WTC11 (cell line): ENCODE results near the gene GANAB. TPM values are rescaled to one million over a fixed set of nuclear protein-coding genes. Genes with fewer than 3 reads are reported as not detected.
A peak's percentile ranks its signal among the peaks of the same experiment; 100 is the strongest.
"Not testable (repeated sequence)": the region's sequence is repeated elsewhere in the genome, so short reads cannot be mapped to it uniquely, and the experiment has no call there.

Experiments used
- ATAC-seq: fragments of 200-7000 bp; cut with Tn5 transposase; 2 replicates; pipeline ENCODE4 v1.10.0; 2021; ENCODE audit warnings: mild to moderate bottlenecking, moderate library complexity
- CTCF ChIA-PET: fragments of 300-600 bp; sonication (Branson Sonifier 250); formaldehyde crosslinking; loops from one replicate; lab custom pipeline; 2021; ENCODE audit warnings: antibody characterized with exemption; lab: Charles Lee
- POLR2A ChIA-PET: fragments of 350-600 bp; sonication (Branson Sonifier 250); formaldehyde crosslinking; loops from one replicate; lab custom pipeline; 2021; ENCODE audit warnings: antibody characterized with exemption; lab: Charles Lee
- DNase-seq: peaks from one replicate; pipeline ENCODE4 v3.0.0; 2021; ENCODE audit warnings: low spot score
- H3K27ac Mint-ChIP-seq: 2 replicates; pipeline ENCODE4 v1.8.0; 2021; ENCODE audit warnings: mixed read lengths
- H3K27me3 Mint-ChIP-seq: 2 replicates; pipeline ENCODE4 v1.8.0; 2021; ENCODE audit warnings: low read depth, mild to moderate bottlenecking, moderate library complexity, mixed read lengths
- H3K36me3 Mint-ChIP-seq: 2 replicates; pipeline ENCODE4 v1.8.0; 2021; ENCODE audit warnings: mixed read lengths
- H3K4me1 Mint-ChIP-seq: 2 replicates; pipeline ENCODE4 v1.8.0; 2022; ENCODE audit warnings: mixed read lengths
- H3K4me3 Mint-ChIP-seq: 2 replicates; pipeline ENCODE4 v1.8.0; 2021; ENCODE audit warnings: mild to moderate bottlenecking, moderate library complexity, mixed read lengths
- H3K9me3 Mint-ChIP-seq: 2 replicates; pipeline ENCODE4 v1.8.0; 2021; ENCODE audit warnings: mixed read lengths
- CDX4 ChIP-seq: fragments of 250-450 bp; sonication (Bioruptor Pico); IDR thresholded peaks from 2 replicates; pipeline ENCODE4 v1.9.0; 2021; ENCODE audit warnings: moderate library complexity, mild to moderate bottlenecking, inconsistent platforms, borderline replicate concordance
- CREM ChIP-seq: sonication (generic); formaldehyde crosslinking; IDR thresholded peaks from 2 replicates; pipeline ENCODE4 v1.8.1; 2022; ENCODE audit warnings: mild to moderate bottlenecking, missing genetic modification reagents, moderate library complexity
- ETV6 ChIP-seq: sonication (generic); formaldehyde crosslinking; IDR thresholded peaks from 2 replicates; pipeline ENCODE4 v1.8.1; 2022; ENCODE audit warnings: mild to moderate bottlenecking, missing genetic modification reagents
- GTF2I ChIP-seq: fragments of 250-450 bp; sonication (Bioruptor Pico); conservative IDR thresholded peaks from 2 replicates; pipeline ENCODE4 v1.4.0; 2021; ENCODE audit warnings: mild to moderate bottlenecking
- HMGXB4 ChIP-seq: sonication (generic); formaldehyde crosslinking; IDR thresholded peaks from 2 replicates; pipeline ENCODE4 v1.8.1; 2023; ENCODE audit warnings: mild to moderate bottlenecking, moderate library complexity, missing genetic modification reagents
- KAT7 ChIP-seq: sonication (generic); formaldehyde crosslinking; IDR thresholded peaks from 2 replicates; pipeline ENCODE4 v1.8.1; 2023; ENCODE audit warnings: missing genetic modification reagents, mild to moderate bottlenecking, borderline replicate concordance
- NR2C2 ChIP-seq: sonication (generic); formaldehyde crosslinking; IDR thresholded peaks from 2 replicates; pipeline ENCODE4 v1.8.0; 2022; ENCODE audit warnings: mild to moderate bottlenecking, missing genetic modification reagents
- NR3C1 ChIP-seq: sonication (generic); formaldehyde crosslinking; conservative IDR thresholded peaks from 2 replicates; pipeline ENCODE4 v1.8.1; 2023; ENCODE audit warnings: low read depth, mild to moderate bottlenecking, missing genetic modification reagents
- PREB ChIP-seq: sonication (generic); formaldehyde crosslinking; IDR thresholded peaks from 2 replicates; pipeline ENCODE4 v1.8.1; 2022; ENCODE audit warnings: mild to moderate bottlenecking, missing genetic modification reagents, moderate library complexity, borderline replicate concordance
- RORB ChIP-seq: fragments of 250-450 bp; sonication (Bioruptor Pico); IDR thresholded peaks from 2 replicates; pipeline ENCODE4 v1.9.0; 2021; ENCODE audit warnings: mild to moderate bottlenecking
- SOX15 ChIP-seq: fragments of 250-450 bp; sonication (Bioruptor Pico); IDR thresholded peaks from 2 replicates; pipeline ENCODE4 v1.9.0; 2021; ENCODE audit warnings: mild to moderate bottlenecking
- USF2 ChIP-seq: sonication (generic); formaldehyde crosslinking; IDR thresholded peaks from 2 replicates; pipeline ENCODE4 v1.8.1; 2023; ENCODE audit warnings: mild to moderate bottlenecking, missing genetic modification reagents, moderate library complexity
- ZNF121 ChIP-seq: sonication (generic); formaldehyde crosslinking; IDR thresholded peaks from 2 replicates; pipeline ENCODE4 v1.8.0; 2023; ENCODE audit warnings: missing genetic modification reagents
- ZNF219 ChIP-seq: sonication (generic); formaldehyde crosslinking; IDR thresholded peaks from 2 replicates; pipeline ENCODE4 v1.8.0; 2023; ENCODE audit warnings: missing genetic modification reagents, mild to moderate bottlenecking, borderline replicate concordance
- ZNF423 ChIP-seq: fragments of 250-450 bp; sonication (Bioruptor Pico); IDR thresholded peaks from 2 replicates; pipeline ENCODE4 v2.1.2; 2022; ENCODE audit warnings: mild to moderate bottlenecking, moderate library complexity
- total RNA-seq: library from RNA; stranded (reverse); gene quantifications from 3 replicates; pipeline ENCODE4 v1.2.3, GENCODE V29; 2021

GANAB gene
- total RNA-seq, 1 experiment from 2014 or later = 327 TPM

GRCh38 chr11:62656796-62657429, 10.5 kb upstream of the GANAB start (continued):
- TF ChIP-seq SOX15 (CRISPR knock-in tag) = no peak

- DNase-seq (no peak), ATAC-seq (no peak)
- H3K27me3 Mint-ChIP-seq = no peaks in the 10 kb centered on the region
- TF ChIP-seq CDX4 (no peak), ZNF121 (CRISPR knock-in tag) (0 out of 2 replicates have a peak, but pooled peaks have one; percentile 34), USF2 (CRISPR knock-in tag) (no peak), NR2C2 (CRISPR knock-in tag) (no peak)
- H3K9me3 Mint-ChIP-seq = no peaks in the 10 kb centered on the region
- H3K4me3 Mint-ChIP-seq = peak overlapping the region; percentile 27; the same call in 1 of the 2 replicates
- 0 out of 2 replicates have a peak overlapping the region, but pooled peaks have one; percentile 49 for H3K27ac Mint-ChIP-seq
- H3K36me3 Mint-ChIP-seq = peaks cover 11% of the 10 kb centered on the region
- ChIA-PET POLR2A (no interaction called here), CTCF (interaction anchor here (0.7 kb wide), 1 partner anchor 1005 kb away, joined by 7 read pairs; no protein-coding TSS in a partner anchor)
- H3K4me1 Mint-ChIP-seq = peaks cover 8% of the 10 kb centered on the region
These were observed 7.9 kb upstream of the GANAB start for GRCh38 chr11:62654297-62654696.

- DNase-seq (no peak), ATAC-seq (no peak)
- no peaks in the 10 kb centered on the region for H3K27me3 Mint-ChIP-seq
- H3K9me3 Mint-ChIP-seq = no peaks in the 10 kb centered on the region
- peak overlapping the region; percentile 69 for H3K27ac Mint-ChIP-seq
- H3K4me3 Mint-ChIP-seq = peak overlapping the region; percentile 90
- H3K36me3 Mint-ChIP-seq = peaks cover 19% of the 10 kb centered on the region
- TF ChIP-seq PREB (CRISPR knock-in tag) (0 out of 2 replicates have a peak, but pooled peaks have one; percentile 5), NR3C1 (no peak)
- H3K4me1 Mint-ChIP-seq = peaks cover 8% of the 10 kb centered on the region
- ChIA-PET POLR2A (interaction anchor here (0.7 to 1.4 kb wide), 7 partner anchors 13 to 229 kb away, joined by 3 to 19 read pairs (median 6); partner anchors contain the start of genes B3GAT3, C11orf98, CSKMT and LBHD1), CTCF (interaction anchor here (1.0 to 1.1 kb wide), 7 partner anchors 13 to 110 kb away, joined by 3 to 5 read pairs (median 3); partner anchors contain the start of genes C11orf98, CSKMT and TUT1)
These were observed 6.0 kb upstream of the GANAB start for GRCh38 chr11:62652161-62653006.

- not testable (repeated sequence) for H3K27me3 Mint-ChIP-seq, H3K4me3 Mint-ChIP-seq, DNase-seq, H3K9me3 Mint-ChIP-seq, ATAC-seq, H3K27ac Mint-ChIP-seq
- ChIA-PET CTCF (interaction anchor here (0.6 to 1.2 kb wide), 2 partner anchors 58 to 211 kb away, joined by 3 read pairs; no protein-coding TSS in a partner anchor), POLR2A (interaction anchor here (6.3 kb wide), 1 partner anchor 15 kb away, joined by 42 read pairs; the partner anchor contains the start of genes C11orf98 and CSKMT)
- Mint-ChIP-seq H3K36me3 (peaks cover 23% of the 10 kb centered on the region), H3K4me1 (peaks cover 14% of the 10 kb centered on the region)
These were observed 3.9 kb upstream of the GANAB start for GRCh38 chr11:62650283-62650682.

- H3K27ac Mint-ChIP-seq = no peak overlapping the region
- no peak overlapping the region for H3K4me3 Mint-ChIP-seq
- no peaks in the 10 kb centered on the region for H3K9me3 Mint-ChIP-seq
- ATAC-seq (no peak), DNase-seq (no peak)
- peaks cover 23% of the 10 kb centered on the region for H3K36me3 Mint-ChIP-seq
- H3K27me3 Mint-ChIP-seq = no peaks in the 10 kb centered on the region
- ChIA-PET POLR2A (interaction anchor here (1.1 to 6.3 kb wide), 2 partner anchors 16 to 21 kb away, joined by 3 to 42 read pairs; partner anchors contain the start of genes C11orf98 and CSKMT), CTCF (no interaction called here)
- H3K4me1 Mint-ChIP-seq = peaks cover 18% of the 10 kb centered on the region
- TF ChIP-seq ETV6 (CRISPR knock-in tag) (no peak), CREM (CRISPR knock-in tag) (no peak), RORB (CRISPR knock-in tag) (no peak), ZNF423 (CRISPR knock-in tag) (no peak), GTF2I (CRISPR knock-in tag) (no peak), HMGXB4 (no peak), ZNF219 (no peak), CDX4 (no peak), KAT7 (CRISPR knock-in tag) (no peak), PREB (CRISPR knock-in tag) (no peak)
These were observed 3.1 kb upstream of the GANAB start for GRCh38 chr11:62649486-62649885.
